ENCODE results near the gene GOLM1. TPM values are rescaled to one million over a fixed set of nuclear protein-coding genes. Genes with fewer than 3 reads are reported as not detected.

Gene GOLM1
- total RNA-seq, 1 donor from 2014 or later, result 126 TPM

- H2AFZ ChIP-seq (ENCODE audit: low read depth, low read length), result no peak overlapping the region
- FAIRE-seq (no peak), DNase-seq (ENCODE audit: low read depth) (peak; percentile 44)
- no peaks in the 10 kb centered on the region for H3K27me3 ChIP-seq (ENCODE audit: insufficient read depth, low read length)
- H3K4me2 ChIP-seq (ENCODE audit: low read length), result no peak overlapping the region
- H3K79me2 ChIP-seq (ENCODE audit: insufficient read depth, low read length), result no peaks in the 10 kb centered on the region
- Mint-ChIP-seq H3K9me3 (ENCODE audit: unreplicated experiment) (peaks cover 3% of the 10 kb centered on the region), H3K27me3 (ENCODE audit: low read depth, unreplicated experiment) (no peaks in the 10 kb centered on the region), H3K27ac (ENCODE audit: unreplicated experiment) (no peak overlapping the region), H3K4me3 (ENCODE audit: unreplicated experiment) (no peak overlapping the region), H3K4me1 (ENCODE audit: low read depth, unreplicated experiment) (no peaks in the 10 kb centered on the region), H3K36me3 (ENCODE audit: low read depth, unreplicated experiment) (peaks cover 33% of the 10 kb centered on the region)
- no peak for TF ChIP-seq EZH2 (IDR thresholded peaks at IDR 0.05; ENCODE audit: insufficient read depth, low read length)
- peak; percentile 59 for TF ChIP-seq CTCF (IDR thresholded peaks at IDR 0.05; ENCODE audit: insufficient read depth, low read depth, low read length)
- H3K4me1 ChIP-seq (ENCODE audit: insufficient read depth, low read length), result no peaks in the 10 kb centered on the region
- no peaks in the 10 kb centered on the region for H3K9me3 ChIP-seq (ENCODE audit: insufficient read depth, low read depth, low read length)
- no peak overlapping the region for H3K9ac ChIP-seq (ENCODE audit: low read length)
- H4K20me1 ChIP-seq (ENCODE audit: insufficient read depth, low read length), result no peaks in the 10 kb centered on the region
- H3K27ac ChIP-seq (ENCODE audit: low read depth, low read length), result no peak overlapping the region
- H3K4me3 ChIP-seq (ENCODE audit: insufficient read depth, low read depth, low read length), result no peak overlapping the region
- peaks cover 11% of the 10 kb centered on the region for H3K36me3 ChIP-seq (ENCODE audit: insufficient read depth, low read length)
Measured at GRCh38 chr9:86034863-86035734, 64.3 kb downstream of the GOLM1 start.

- H3K4me3 Mint-ChIP-seq (ENCODE audit: unreplicated experiment), result no peak overlapping the region
- peaks cover under 1% of the 10 kb centered on the region for H3K4me1 Mint-ChIP-seq (ENCODE audit: low read depth, unreplicated experiment)
- Histone ChIP-seq H2AFZ (ENCODE audit: low read depth, low read length) (no peak overlapping the region), H3K9me3 (ENCODE audit: insufficient read depth, low read depth, low read length) (no peaks in the 10 kb centered on the region), H3K4me2 (ENCODE audit: low read length) (no peak overlapping the region), H4K20me1 (ENCODE audit: insufficient read depth, low read length) (no peaks in the 10 kb centered on the region), H3K4me3 (ENCODE audit: insufficient read depth, low read depth, low read length) (no peak overlapping the region), H3K27me3 (ENCODE audit: insufficient read depth, low read length) (no peaks in the 10 kb centered on the region), H3K27ac (ENCODE audit: low read depth, low read length) (no peak overlapping the region), H3K9ac (ENCODE audit: low read length) (no peak overlapping the region), H3K79me2 (ENCODE audit: insufficient read depth, low read length) (no peaks in the 10 kb centered on the region), H3K4me1 (ENCODE audit: insufficient read depth, low read length) (no peaks in the 10 kb centered on the region), H3K36me3 (ENCODE audit: insufficient read depth, low read length) (peaks cover 15% of the 10 kb centered on the region)
- TF ChIP-seq EZH2 (IDR thresholded peaks at IDR 0.05; ENCODE audit: insufficient read depth, low read length) (no peak), CTCF (IDR thresholded peaks at IDR 0.05; ENCODE audit: insufficient read depth, low read depth, low read length) (no peak)
- H3K27me3 Mint-ChIP-seq (ENCODE audit: low read depth, unreplicated experiment), result no peaks in the 10 kb centered on the region
- H3K9me3 Mint-ChIP-seq (ENCODE audit: unreplicated experiment), result peaks cover 3% of the 10 kb centered on the region
- no peak for FAIRE-seq
- H3K27ac Mint-ChIP-seq (ENCODE audit: unreplicated experiment), result no peak overlapping the region
- DNase-seq (ENCODE audit: low read depth), result no peak
- H3K36me3 Mint-ChIP-seq (ENCODE audit: low read depth, unreplicated experiment), result peaks cover 23% of the 10 kb centered on the region
Measured at GRCh38 chr9:86027767-86028166, 71.6 kb downstream of the GOLM1 start.
